SK-N-SH (cell line): ENCODE results near the gene KRT85. TPM values are rescaled to one million over a fixed set of nuclear protein-coding genes. Genes with fewer than 3 reads are reported as not detected.

ENCODE experiments used
- CTCF ChIA-PET: fragments of 300-600, 350-600 bp; formaldehyde crosslinking; extraction: SDS; loops from one replicate; lab custom pipeline; 2021; lab: Yijun Ruan, JAX
- POLR2A ChIA-PET: fragments of 350-600 bp; sonication (Branson Sonifier 250); formaldehyde crosslinking; extraction: SDS; loops from one replicate; lab custom pipeline; 2020; ENCODE audit warnings: antibody characterized with exemption, inconsistent platforms; lab: Yijun Ruan, JAX
- DNase-seq: peaks from one replicate; pipeline ENCODE4 v3.0.0; 2012
- H2AFZ ChIP-seq: fragments of 200-600 bp; sonication (generic); 2 replicates; pipeline ENCODE4 v1.8.1; 2016; ENCODE audit warnings: antibody characterized with exemption, mild to moderate bottlenecking, low read depth
- H3F3A ChIP-seq: fragments of 200-600 bp; sonication (generic); replicated peaks from 2 replicates; pipeline ENCODE3; 2016; ENCODE audit warnings: antibody characterized with exemption, mild to moderate bottlenecking; ENCODE audit not compliant: insufficient read depth
- H3K27ac ChIP-seq, 2 experiments: fragments of 200-500 bp in 1 of 2; fragments of 200-600 bp in 1 of 2; sonication (Bioruptor generic) in 1 of 2; sonication (generic), shearing (Covaris generic) in 1 of 2; 2 replicates each; pipeline versions ENCODE4 v1.5.1 to v1.6.1; 2014 to 2016; ENCODE audit warnings: low read depth in 2 of 2, inconsistent platforms in 1 of 2, low read length in 1 of 2, mild to moderate bottlenecking in 1 of 2, mixed read lengths in 1 of 2
- H3K27me3 ChIP-seq: fragments of 200-600 bp; sonication (generic), shearing (Covaris generic); 2 replicates; pipeline ENCODE4 v1.6.1; 2016; ENCODE audit warnings: mixed run types; ENCODE audit not compliant: insufficient read depth
- H3K36me3 ChIP-seq, 2 experiments: fragments of 200-500 bp in 1 of 2; fragments of 200-600 bp in 1 of 2; sonication (Bioruptor generic) in 1 of 2; sonication (generic) in 1 of 2; replicated peaks in 1 of 2; 2 replicates each; pipeline versions ENCODE3 to v1.5.1; 2014 to 2016; ENCODE audit warnings: low read length in 1 of 2, mild to moderate bottlenecking in 1 of 2; ENCODE audit not compliant: insufficient read depth in 2 of 2, control insufficient read depth in 1 of 2
- H3K4me1 ChIP-seq, 2 experiments: fragments of 200-500 bp in 1 of 2; fragments of 200-600 bp in 1 of 2; sonication (Bioruptor generic) in 1 of 2; sonication (generic), shearing (Covaris generic) in 1 of 2; 2 replicates each; pipeline versions ENCODE4 v1.5.1 to v1.6.1; 2014 to 2016; ENCODE audit warnings: low read depth in 1 of 2, low read length in 1 of 2, mixed run types in 1 of 2; ENCODE audit not compliant: insufficient read depth in 2 of 2, control insufficient read depth in 1 of 2
- H3K4me2 ChIP-seq: fragments of 200-600 bp; sonication (generic), shearing (Covaris generic); 2 replicates; pipeline ENCODE4 v1.6.1; 2017; ENCODE audit warnings: mixed run types
- H3K4me3 ChIP-seq, 2 experiments: fragments of 200-500 bp in 1 of 2; fragments of 200-600 bp in 1 of 2; sonication (Bioruptor generic) in 1 of 2; sonication (generic), shearing (Covaris generic) in 1 of 2; 2 replicates each; pipeline versions ENCODE4 v1.5.1 to v1.8.1; 2014 to 2016; ENCODE audit warnings: low read depth in 2 of 2, inconsistent platforms in 1 of 2, low read length in 1 of 2, mild to moderate bottlenecking in 1 of 2, mixed read lengths in 1 of 2, moderate library complexity in 1 of 2
- H3K79me2 ChIP-seq: fragments of 200-600 bp; sonication (generic); 2 replicates; pipeline ENCODE4 v1.8.1; 2017; ENCODE audit warnings: mild to moderate bottlenecking; ENCODE audit not compliant: insufficient read depth
- H3K9ac ChIP-seq: fragments of 200-600 bp; sonication (generic); 2 replicates; pipeline ENCODE4 v1.6.1; 2017; ENCODE audit warnings: mixed run types
- H3K9me2 ChIP-seq: fragments of 200-600 bp; sonication (generic); 2 replicates; pipeline ENCODE4 v1.6.1; 2017; ENCODE audit warnings: mixed run types
- H3K9me3 ChIP-seq: fragments of 200-600 bp; sonication (generic); 2 replicates; pipeline ENCODE4 v1.6.1; 2017; ENCODE audit warnings: mixed run types, mild to moderate bottlenecking, moderate library complexity
- H4K20me1 ChIP-seq: fragments of 200-600 bp; sonication (generic); 2 replicates; pipeline ENCODE4 v1.6.1; 2017; ENCODE audit warnings: mild to moderate bottlenecking, mixed run types; ENCODE audit not compliant: insufficient read depth
- CHD2 ChIP-seq: fragments of 150-350 bp; IDR thresholded peaks from 2 replicates; pipeline ENCODE4 v1.6.1; 2018; ENCODE audit warnings: low read length; ENCODE audit not compliant: partially characterized antibody
- ELF1 ChIP-seq: IDR thresholded peaks from 2 replicates; pipeline ENCODE4 v1.4.0; 2012
- EP300 ChIP-seq, 2 experiments: IDR thresholded peaks; 2 replicates each; pipeline versions ENCODE4 v1.4.0 to v1.6.1; 2012; ENCODE audit warnings: borderline replicate concordance in 1 of 2, low read depth in 1 of 2, low read length in 1 of 2
- FOXJ3 ChIP-seq: sonication (generic); formaldehyde crosslinking; IDR thresholded peaks from 2 replicates; pipeline ENCODE4 v1.5.1; 2020; ENCODE audit warnings: mild to moderate bottlenecking, missing genetic modification reagents
- FOXM1 ChIP-seq: IDR thresholded peaks from 2 replicates; pipeline ENCODE4 v1.4.0; 2012; ENCODE audit warnings: low read depth, mild to moderate bottlenecking
- GABPA ChIP-seq: IDR thresholded peaks from 2 replicates; pipeline ENCODE4 v1.4.0; 2012; ENCODE audit warnings: low read depth, mild to moderate bottlenecking
- NFIC ChIP-seq: IDR thresholded peaks from 2 replicates; pipeline ENCODE4 v1.4.0; 2012; ENCODE audit warnings: borderline replicate concordance
- NRF1 ChIP-seq: IDR thresholded peaks from 2 replicates; pipeline ENCODE4 v1.6.1; 2012; ENCODE audit warnings: low read depth, mild to moderate bottlenecking, low read length
- POLR2AphosphoS5 ChIP-seq: IDR thresholded peaks from 2 replicates; pipeline ENCODE4 v1.6.1; 2012; ENCODE audit warnings: low read depth, low read length
- RAD21 ChIP-seq: IDR thresholded peaks from 2 replicates; pipeline ENCODE4 v1.6.1; 2012; ENCODE audit warnings: mild to moderate bottlenecking, low read length
- RCOR1 ChIP-seq: fragments of 150-350 bp; IDR thresholded peaks from 2 replicates; pipeline ENCODE4 v1.6.1; 2017; ENCODE audit warnings: antibody characterized with exemption, low read length
- RFX5 ChIP-seq: IDR thresholded peaks from 2 replicates; pipeline ENCODE4 v1.6.1; 2012; ENCODE audit warnings: mild to moderate bottlenecking, improper control_type of control experiment, low read length
- SIN3A ChIP-seq: IDR thresholded peaks from 2 replicates; pipeline ENCODE4 v1.6.1; 2012; ENCODE audit warnings: low read depth, mild to moderate bottlenecking, low read length, moderate library complexity, borderline replicate concordance
- WGBS: methylation state at CpG from one replicate; pipeline ENCODE4 v1.1.6; 2017; ENCODE audit warnings: low lambda C conversion rate; 5-methylcytosine and 5-hydroxymethylcytosine counted together
- polyA plus RNA-seq, 3 experiments: library from polyadenylated mRNA; depleted of rRNA; stranded (reverse); fragments of >200 nt; gene quantifications; 2 replicates each; pipeline ENCODE4 v1.2.3, GENCODE V29; 2012
- TF ChIP-seq, protein P1 (sequence below): IDR thresholded peaks from 2 replicates; pipeline ENCODE4 v1.6.1; 2012; ENCODE audit warnings: mild to moderate bottlenecking, low read depth, low read length, moderate library complexity
- TF ChIP-seq, protein P2 (sequence below): IDR thresholded peaks from 2 replicates; pipeline ENCODE4 v1.4.0; 2012; ENCODE audit warnings: low read depth, borderline replicate concordance
- TF ChIP-seq, protein P3 (sequence below): fragments of 150-350 bp; IDR thresholded peaks from 2 replicates; pipeline ENCODE4 v1.6.1; 2016; ENCODE audit warnings: mild to moderate bottlenecking, low read depth, low read length
- TF ChIP-seq, protein P4 (sequence below): fragments of 200-600 bp; sonication (generic); IDR thresholded peaks from 2 replicates; pipeline ENCODE4 v1.6.1; 2017; ENCODE audit warnings: antibody characterized with exemption, mild to moderate bottlenecking, moderate library complexity

The KRT85 gene
- polyA plus RNA-seq, 1 of the 3 experiments (the other 2 are of a cell fraction), result not detected

DNA sequence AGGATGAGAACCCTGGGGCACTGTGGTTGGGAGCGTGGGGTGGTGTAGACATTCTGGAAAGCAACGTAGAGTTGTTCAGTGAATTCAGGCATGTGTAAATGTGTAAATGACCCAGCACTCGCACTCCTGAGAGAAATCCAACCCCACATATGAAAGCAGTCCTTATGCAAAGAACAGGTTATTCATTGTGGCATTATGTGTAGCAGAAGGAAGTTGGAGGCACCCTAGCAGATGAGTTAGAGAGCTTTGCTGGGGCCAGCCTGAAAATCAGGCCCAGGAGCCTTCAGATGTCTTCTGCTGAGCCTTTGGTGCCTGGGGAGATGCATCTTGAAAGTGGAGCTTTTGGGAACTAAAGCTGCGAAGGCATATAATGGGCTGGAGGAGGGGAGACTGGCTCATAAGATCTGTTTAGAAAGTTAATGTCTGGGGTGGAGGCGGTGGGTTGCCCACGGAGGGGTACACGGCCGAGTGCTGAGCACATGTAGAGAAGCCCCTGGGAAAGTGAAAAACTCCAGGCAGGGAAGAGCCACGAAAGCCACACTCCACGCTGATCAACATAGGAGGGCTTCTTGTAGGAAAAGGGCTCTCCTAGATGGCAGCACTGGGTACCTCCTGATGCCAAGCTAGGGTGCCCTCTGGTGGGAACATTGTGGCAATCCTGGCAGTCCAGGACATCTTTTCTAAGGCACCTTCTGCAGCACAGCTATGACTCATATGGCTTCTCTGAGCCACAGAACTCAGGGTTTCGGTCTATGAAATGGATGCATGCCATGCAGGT is 40.0 kb downstream of the KRT85 start (continued):
- TF ChIP-seq, protein P1, sequence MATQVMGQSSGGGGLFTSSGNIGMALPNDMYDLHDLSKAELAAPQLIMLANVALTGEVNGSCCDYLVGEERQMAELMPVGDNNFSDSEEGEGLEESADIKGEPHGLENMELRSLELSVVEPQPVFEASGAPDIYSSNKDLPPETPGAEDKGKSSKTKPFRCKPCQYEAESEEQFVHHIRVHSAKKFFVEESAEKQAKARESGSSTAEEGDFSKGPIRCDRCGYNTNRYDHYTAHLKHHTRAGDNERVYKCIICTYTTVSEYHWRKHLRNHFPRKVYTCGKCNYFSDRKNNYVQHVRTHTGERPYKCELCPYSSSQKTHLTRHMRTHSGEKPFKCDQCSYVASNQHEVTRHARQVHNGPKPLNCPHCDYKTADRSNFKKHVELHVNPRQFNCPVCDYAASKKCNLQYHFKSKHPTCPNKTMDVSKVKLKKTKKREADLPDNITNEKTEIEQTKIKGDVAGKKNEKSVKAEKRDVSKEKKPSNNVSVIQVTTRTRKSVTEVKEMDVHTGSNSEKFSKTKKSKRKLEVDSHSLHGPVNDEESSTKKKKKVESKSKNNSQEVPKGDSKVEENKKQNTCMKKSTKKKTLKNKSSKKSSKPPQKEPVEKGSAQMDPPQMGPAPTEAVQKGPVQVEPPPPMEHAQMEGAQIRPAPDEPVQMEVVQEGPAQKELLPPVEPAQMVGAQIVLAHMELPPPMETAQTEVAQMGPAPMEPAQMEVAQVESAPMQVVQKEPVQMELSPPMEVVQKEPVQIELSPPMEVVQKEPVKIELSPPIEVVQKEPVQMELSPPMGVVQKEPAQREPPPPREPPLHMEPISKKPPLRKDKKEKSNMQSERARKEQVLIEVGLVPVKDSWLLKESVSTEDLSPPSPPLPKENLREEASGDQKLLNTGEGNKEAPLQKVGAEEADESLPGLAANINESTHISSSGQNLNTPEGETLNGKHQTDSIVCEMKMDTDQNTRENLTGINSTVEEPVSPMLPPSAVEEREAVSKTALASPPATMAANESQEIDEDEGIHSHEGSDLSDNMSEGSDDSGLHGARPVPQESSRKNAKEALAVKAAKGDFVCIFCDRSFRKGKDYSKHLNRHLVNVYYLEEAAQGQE, result no peak

DNA sequence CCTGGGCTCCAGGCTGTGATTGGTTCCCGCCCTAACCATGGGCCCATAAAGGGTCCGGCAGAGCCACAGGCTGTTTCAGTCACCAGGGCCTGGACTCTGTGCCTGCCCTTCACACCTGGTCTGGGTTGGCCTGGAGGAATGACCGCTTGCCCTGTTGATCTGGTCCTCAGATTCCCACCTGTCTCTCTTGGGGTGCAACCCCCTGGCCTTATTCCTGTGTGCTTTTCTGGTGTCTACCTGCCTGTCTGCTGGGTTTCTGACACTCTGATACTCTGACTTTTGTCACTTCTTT is 43.2 kb downstream of the KRT85 start:
- Histone ChIP-seq H3K9ac (no peak overlapping the region), H4K20me1 (no peaks in the 10 kb centered on the region), H3K79me2 (no peaks in the 10 kb centered on the region), H3K27me3 (no peaks in the 10 kb centered on the region; the same call in 1 of the 2 replicates), H3K4me3 (no peak overlapping the region), H3F3A (no peaks in the 10 kb centered on the region), H3K4me1 (no peaks in the 10 kb centered on the region), H2AFZ (no peak overlapping the region), H3K36me3 (no peaks in the 10 kb centered on the region), H3K27ac (no peak overlapping the region), H3K4me2 (no peak overlapping the region), H3K9me2 (no peaks in the 10 kb centered on the region), H3K9me3 (no peaks in the 10 kb centered on the region)
- CTCF ChIA-PET, result interaction anchor here (1.1 to 12.6 kb wide), 6 partner anchors 13 to 561 kb away, joined by 3 to 218 read pairs (median 27); no protein-coding TSS in a partner anchor
- POLR2A ChIA-PET, result no interaction called here
- DNase-seq, result no peak
- TF ChIP-seq, protein P1, result no peak
- TF ChIP-seq, protein P2, sequence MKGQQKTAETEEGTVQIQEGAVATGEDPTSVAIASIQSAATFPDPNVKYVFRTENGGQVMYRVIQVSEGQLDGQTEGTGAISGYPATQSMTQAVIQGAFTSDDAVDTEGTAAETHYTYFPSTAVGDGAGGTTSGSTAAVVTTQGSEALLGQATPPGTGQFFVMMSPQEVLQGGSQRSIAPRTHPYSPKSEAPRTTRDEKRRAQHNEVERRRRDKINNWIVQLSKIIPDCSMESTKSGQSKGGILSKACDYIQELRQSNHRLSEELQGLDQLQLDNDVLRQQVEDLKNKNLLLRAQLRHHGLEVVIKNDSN, result no peak
- no peak for TF ChIP-seq SIN3A
- TF ChIP-seq CHD2, result no peak
- no peak for TF ChIP-seq RAD21
- TF ChIP-seq NRF1, result no peak
- TF ChIP-seq, protein P3, sequence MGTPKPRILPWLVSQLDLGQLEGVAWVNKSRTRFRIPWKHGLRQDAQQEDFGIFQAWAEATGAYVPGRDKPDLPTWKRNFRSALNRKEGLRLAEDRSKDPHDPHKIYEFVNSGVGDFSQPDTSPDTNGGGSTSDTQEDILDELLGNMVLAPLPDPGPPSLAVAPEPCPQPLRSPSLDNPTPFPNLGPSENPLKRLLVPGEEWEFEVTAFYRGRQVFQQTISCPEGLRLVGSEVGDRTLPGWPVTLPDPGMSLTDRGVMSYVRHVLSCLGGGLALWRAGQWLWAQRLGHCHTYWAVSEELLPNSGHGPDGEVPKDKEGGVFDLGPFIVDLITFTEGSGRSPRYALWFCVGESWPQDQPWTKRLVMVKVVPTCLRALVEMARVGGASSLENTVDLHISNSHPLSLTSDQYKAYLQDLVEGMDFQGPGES, result no peak
- TF ChIP-seq RCOR1, result no peak
- no peak for TF ChIP-seq ELF1
- TF ChIP-seq POLR2AphosphoS5, result no peak
- no peak for TF ChIP-seq NFIC
- TF ChIP-seq, protein P4, sequence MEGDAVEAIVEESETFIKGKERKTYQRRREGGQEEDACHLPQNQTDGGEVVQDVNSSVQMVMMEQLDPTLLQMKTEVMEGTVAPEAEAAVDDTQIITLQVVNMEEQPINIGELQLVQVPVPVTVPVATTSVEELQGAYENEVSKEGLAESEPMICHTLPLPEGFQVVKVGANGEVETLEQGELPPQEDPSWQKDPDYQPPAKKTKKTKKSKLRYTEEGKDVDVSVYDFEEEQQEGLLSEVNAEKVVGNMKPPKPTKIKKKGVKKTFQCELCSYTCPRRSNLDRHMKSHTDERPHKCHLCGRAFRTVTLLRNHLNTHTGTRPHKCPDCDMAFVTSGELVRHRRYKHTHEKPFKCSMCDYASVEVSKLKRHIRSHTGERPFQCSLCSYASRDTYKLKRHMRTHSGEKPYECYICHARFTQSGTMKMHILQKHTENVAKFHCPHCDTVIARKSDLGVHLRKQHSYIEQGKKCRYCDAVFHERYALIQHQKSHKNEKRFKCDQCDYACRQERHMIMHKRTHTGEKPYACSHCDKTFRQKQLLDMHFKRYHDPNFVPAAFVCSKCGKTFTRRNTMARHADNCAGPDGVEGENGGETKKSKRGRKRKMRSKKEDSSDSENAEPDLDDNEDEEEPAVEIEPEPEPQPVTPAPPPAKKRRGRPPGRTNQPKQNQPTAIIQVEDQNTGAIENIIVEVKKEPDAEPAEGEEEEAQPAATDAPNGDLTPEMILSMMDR, result no peak
- TF ChIP-seq EP300 (IDR thresholded peaks at IDR 0.05; ENCODE audit: borderline replicate concordance in 1 of 2, low read depth in 1 of 2, low read length in 1 of 2), result no peak
- no peak for TF ChIP-seq GABPA
- no peak for TF ChIP-seq RFX5
- no peak for TF ChIP-seq FOXJ3
- TF ChIP-seq FOXM1, result no peak
- 86% methylated on average over 1 of the region's 3 CpGs for WGBS
